Measurements from ENCODE around the gene ZFAND3.

- TF ChIP-seq CTCF (IDR thresholded peaks at IDR 0.05) (no peak), EZH2 (IDR thresholded peaks at IDR 0.05; ENCODE audit: borderline replicate concordance, insufficient read depth, low read depth, low read length, poor library complexity, severe bottlenecking) (no peak)
These were observed 279.7 kb downstream of the ZFAND3 start for GRCh38 chr6:38099221-38099620.
